ENCODE results near the gene TMPRSS6.

TMPRSS6 gene

DNA sequence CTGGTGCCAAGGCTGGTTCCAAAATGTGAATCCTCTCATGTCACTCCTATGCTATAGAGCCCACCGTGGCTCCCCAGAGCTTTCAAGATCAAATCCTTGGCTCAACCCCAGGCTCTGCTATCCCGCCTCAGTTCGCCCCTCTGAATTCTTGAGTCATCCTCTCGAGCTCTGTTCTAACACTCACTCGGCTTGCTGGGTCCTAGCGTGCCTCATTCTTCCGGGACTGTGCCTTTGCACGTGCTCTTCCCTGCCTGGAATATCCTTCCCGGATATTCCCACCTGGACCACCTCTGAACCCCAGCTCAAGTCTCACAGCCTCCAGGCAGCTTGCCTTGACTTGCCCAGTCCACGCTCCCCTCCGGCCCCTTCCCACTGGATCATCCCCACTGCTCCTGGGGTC lies 45.0 kb downstream of the TMPRSS6 start:
- FAIRE-seq: no peak

GRCh38 chr22:37063431-37064420 lies 45.8 kb downstream of the TMPRSS6 start:
- no peak for FAIRE-seq

DNA sequence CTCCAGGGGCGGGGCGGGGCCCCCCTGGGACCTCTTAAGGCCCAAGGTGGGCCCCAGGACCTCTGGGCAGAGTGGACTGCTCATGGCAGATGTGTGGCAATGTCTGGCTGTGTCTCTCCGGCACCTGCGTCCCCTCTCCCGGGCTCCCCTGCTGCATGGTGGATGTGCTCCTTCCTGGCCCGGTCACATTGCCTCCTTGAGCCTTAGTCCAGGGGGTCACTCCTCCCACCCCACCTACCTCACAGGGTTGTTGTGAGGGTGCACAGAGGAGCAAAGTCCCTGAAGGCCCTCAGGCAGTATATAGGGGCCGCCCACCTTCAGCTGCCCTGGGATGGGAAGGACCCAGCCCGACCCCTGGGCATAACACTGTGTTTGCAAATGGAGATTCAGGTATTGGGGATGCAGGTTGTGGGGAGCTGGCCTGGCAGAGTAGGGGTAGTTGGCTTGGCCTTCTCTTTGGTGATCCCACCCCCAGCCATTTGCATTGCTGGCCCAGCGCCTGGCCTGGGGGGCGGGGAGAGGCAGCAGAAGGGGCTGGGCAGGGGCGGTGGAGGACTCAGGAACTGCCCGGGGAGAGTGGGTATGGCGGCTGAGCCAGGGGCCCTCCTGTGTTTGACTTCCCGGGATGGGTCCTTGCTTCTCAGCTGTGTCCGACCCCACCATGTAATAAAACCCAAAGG lies 46.7 kb downstream of the TMPRSS6 start:
- FAIRE-seq: no peak

GRCh38 chr22:37062376-37062675 lies 47.2 kb downstream of the TMPRSS6 start:
- FAIRE-seq: no peak

DNA sequence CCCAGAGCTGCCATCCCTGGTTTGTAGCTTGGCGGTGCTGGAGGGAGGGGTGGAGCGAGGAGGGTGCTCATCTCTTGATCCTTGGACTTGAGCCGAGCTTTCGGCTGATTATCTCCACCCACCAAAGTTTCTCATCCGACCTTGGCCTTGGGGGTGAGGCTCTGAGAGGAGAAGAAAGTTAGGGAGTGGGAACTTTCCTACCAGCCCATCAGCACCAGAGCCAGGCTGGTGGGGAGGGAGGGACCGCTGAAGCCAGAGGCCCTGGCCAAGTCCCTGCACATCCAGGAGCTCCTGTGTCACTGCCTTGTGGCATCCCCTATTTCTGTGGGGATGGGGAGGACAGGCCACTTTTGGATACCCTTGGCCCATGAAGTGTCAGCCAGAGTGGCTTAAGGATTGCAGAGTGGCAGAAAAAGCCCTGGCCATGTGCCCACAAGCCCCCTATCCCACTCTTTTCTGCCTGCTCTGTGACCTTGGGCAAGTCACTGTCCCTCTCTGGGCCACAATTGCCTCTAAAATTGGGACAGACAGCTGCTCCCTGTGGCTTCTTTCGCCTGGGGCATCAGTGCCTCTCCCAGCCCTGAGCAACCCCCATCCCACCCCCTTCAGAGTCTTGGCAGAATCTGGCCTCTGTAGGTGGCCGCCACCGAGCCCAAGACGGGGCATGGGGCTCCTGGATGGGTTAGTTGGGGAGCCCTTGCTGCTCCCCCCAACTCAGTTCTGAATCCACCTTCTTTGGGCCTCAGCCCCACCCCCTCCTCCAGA lies 47.7 kb downstream of the TMPRSS6 start:
- no peak for FAIRE-seq

DNA sequence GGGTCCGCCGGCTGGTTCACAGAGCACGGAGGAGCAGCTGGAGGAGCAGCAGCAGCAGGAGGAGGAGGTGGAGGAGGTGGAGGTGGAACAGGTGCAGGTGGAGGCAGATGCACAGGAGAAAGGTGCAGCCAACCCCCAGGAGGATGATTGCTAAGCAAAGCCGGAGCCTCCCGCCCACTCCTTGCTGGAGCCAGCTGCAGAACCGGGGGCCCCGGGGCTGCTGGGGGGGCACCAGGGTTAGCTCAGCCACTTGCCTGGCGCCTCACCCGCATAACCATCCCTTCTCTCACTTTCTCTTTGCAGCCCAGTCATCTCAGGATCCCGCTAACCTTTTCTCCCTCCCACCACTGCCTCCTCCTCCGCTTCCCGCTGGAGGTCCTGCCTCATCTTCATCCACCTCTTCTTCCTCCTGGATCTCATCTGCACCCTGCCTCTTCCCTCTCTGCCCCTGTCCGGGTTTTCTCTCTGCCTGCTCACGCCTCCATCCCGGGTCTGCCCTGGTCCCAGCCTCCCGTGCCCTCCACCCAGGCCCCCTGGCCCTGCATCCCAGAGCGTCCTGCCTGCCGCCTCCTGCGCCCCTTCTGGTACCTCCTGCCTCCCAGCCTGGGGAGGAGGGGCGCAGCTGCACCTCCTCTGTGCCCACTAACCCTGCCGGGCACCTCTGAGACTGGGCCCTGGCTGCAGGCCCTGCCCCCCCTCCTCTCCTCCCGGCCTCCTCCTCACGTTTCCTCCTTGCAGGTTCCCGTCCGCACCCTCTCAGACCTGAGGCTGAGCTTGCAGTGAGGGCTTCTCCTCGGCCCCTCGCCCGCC lies 48.5 kb downstream of the TMPRSS6 start:
- no peak for FAIRE-seq

DNA sequence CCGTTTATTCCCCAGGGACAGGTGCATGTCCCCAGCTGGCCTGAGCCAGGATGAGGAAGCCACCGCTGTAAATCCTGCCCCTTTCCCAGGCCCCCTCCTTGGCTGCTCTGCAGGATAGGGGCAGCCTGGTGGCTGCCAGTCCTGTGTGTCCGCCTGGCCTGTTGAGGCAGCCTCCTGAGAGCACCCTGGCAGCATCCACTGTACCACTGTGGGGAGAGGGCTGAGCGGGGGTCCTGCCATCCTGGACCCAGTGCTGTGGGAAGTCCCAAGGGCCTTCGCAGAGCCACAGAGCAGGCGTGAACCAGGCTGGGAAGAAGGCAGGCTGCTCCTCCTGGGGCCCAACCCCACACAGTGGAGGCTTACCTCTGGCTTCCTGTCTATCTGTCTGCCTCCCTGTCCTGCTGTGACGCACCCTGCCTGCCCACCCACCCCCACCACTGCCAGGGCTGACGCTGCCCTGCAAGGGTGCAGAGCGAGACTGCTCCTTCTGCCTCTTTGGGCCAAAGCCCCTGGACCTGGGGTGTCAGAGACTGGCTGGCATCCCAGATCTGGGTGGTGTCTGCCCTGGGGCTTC lies 49.5 kb downstream of the TMPRSS6 start:
- no peak for FAIRE-seq

GRCh38 chr22:37058917-37059701 lies 50.4 kb downstream of the TMPRSS6 start:
- no peak for FAIRE-seq

DNA sequence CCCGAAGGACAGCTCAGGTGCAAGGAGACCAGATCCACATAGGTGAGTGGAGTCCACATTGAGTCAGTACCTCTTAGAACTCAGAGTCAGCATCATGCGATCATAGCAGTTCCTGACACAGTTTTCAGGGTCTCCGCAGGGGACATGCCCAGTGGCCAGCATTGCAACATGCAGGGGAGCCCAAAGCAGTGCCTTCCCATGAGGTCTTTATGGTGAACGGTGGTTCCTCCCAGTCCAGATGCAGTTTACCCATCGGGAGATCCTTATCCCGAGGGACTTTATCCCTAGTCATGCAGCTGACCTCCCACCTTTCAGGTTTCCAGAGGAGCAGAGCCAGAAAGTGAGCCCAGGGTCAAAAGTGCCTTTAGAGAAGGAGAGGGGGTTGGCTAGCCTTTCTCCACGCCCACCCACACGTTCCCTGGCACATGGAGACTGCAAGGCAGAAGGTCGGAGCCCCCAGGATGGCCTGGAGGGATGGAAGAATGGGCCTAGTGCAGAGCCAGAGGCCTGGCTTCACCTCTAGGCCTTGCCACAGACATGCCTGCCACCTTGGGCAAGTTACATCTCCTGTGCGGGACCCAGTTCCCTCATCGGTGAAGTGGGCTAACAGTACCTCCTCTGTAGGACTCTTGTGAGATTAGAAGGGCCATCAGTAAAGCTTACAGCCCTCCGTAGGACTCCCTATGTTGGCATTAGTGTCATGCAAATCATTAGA lies 51.6 kb downstream of the TMPRSS6 start:
- no peak for FAIRE-seq

GRCh38 chr22:37057226-37057625 lies 52.3 kb downstream of the TMPRSS6 start:
- no peak for FAIRE-seq

DNA sequence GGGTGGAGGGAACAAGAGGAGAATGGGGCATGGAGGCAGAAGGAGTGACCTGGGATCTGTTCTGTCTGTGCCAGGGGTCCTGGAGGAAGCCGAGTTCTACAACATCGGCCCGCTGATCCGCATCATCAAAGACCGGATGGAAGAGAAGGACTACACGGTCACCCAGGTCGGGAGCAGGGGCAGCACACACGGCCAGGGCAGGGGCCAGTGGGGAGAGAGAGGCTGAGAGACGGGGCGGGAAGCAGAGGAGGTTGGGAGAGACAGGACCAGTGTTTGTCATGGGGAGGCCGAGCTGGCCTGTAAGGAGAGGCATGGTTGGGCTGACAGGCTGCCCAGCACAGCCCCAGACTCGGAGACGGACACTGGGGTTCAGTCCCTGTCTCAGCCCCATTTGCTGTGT lies 53.3 kb downstream of the TMPRSS6 start:
- no peak for FAIRE-seq

DNA sequence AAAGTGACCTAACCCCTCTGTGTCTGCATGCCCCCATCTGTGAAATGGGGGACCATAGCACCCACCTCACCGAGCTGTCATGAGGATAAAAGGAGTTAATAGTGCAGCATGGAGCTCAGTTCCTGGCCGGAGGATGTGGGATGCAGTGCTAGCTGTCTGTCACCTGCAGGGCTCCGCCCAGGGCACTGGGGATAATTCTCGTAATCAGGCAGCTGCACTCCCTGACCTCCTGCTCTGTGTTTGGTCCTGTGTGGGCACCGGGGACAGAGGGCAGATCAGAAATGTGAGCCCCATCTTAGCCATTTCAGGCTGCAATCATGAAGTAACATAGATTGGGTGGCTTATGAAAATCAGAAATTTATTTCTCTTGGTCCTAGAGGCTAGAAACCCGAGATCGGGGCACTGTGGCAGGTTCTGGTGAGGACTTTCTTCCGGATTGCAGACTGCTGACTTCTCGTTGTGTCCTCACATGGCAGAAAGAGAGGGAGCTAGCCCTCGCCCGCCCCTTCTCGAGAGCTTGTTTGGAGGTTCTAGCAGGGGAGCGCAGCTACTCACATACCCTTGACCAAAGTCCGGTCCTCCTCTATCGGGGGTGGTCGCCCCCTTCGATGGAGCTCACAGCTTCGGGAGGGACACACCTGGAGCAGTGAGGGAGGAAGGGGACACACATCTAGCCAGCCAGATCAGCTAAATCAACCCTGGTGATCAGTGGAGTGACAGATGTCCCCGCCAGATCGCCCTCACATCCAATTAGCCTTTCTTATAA lies 54.7 kb downstream of the TMPRSS6 start:
- no peak for FAIRE-seq

DNA sequence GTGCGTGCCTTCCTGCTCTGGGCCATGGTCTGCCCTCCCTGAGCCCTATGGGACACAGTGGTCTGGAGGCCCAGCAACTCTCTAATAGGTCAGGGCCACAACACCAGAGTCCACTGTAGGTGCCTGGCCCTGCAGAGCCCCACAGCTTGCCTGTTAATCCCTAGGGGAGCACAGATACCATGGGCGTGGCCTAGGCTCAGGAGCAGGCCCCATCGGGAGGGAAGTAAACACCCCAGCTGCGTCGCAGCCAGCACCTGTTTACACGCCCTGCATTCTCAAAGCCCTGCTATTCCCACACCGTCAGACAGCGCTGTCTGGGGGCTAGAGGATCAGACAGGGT lies 55.5 kb downstream of the TMPRSS6 start:
- no peak for FAIRE-seq

GRCh38 chr22:37053310-37054055 lies 56.0 kb downstream of the TMPRSS6 start:
- no peak for FAIRE-seq

DNA sequence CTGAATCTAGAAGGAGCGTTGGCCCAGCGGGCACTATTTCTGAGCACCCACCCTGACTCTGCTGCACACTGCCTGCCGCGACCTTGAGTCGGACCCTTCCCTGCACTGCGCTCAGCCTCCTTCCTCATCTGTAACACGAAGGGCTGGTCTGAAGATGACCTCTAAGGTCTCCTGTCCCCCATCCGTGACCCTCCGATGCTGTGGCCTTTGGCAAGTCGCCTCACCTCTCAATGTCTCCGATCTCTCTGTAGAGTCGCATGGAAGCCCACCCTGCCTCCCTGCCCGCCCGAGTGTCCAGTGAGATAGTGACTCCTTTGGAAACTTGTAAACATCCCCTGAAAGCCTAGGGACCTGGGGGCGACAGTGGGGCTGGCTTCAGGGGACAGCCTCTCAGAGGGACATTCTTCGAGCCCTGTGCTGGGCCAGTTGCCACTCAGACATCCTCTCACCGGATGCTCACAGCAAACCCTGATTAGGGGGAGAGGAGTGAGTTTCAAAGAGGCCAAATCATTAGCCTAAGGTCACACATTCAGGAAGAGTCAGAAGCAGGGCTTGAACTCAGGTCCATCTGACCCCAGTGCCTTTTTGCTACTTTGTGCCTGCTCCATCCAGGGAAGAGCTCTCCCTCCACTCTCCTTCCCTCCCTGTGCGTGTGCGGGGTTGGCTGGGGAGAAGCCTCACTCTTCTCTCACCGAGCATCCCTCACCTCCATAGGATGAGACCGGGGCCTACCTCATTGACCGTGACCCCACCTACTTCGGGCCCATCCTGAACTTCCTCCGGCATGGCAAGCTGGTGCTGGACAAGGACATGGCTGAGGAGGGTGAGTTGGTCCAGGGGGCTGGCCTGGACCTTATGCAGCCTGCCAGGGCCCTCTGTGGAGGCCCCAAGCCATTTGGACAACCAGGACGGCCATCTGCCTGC lies 56.9 kb downstream of the TMPRSS6 start:
- FAIRE-seq: no peak

- no peak for FAIRE-seq
Measured at GRCh38 chr22:37051391-37052385, 57.8 kb downstream of the TMPRSS6 start, which contains the start of gene KCTD17. Gene KCTD17 (plus strand): TSS chr22:37051742. CDS start chr22:37051761, 19 bp downstream.

DNA sequence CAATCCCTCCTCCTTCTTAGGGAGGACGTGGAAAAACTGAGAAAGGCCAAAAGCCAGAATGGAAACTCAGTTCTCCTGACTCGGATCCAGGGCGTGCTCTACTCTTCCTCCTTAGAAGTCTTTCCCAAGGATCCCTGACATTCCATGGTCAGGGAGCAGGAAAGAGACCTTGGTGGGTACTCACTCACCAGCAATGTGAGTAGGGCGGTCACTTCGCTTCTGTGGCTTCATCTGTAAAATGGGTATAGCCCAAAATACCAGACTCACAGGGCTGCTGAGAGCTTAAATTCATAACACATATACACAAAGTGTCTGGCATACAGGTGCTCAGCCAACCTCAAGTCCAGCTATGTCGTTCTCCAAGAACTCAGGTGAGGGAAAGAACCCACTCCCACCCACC lies 58.6 kb downstream of the TMPRSS6 start:
- no peak for FAIRE-seq

Measured in G401.6 (cell line).